GM10266 (cell line): ENCODE data around the gene TRIM44.

ENCODE experiments used
- DNase-seq: peaks from one replicate; pipeline ENCODE4 v3.0.0; 2012; ENCODE audit errors: extremely low spot score
- CTCF ChIP-seq: IDR thresholded peaks from 2 replicates; pipeline ENCODE4 v1.5.1; 2012; ENCODE audit warnings: mild to moderate bottlenecking, low read depth; ENCODE audit not compliant: control insufficient read depth, insufficient read depth; ENCODE audit errors: missing control alignments

The TRIM44 gene

GRCh38 chr11:35671396-35672127 is 9.0 kb downstream of the TRIM44 start:
- DNase-seq = no peak
- no peak for TF ChIP-seq CTCF

- TF ChIP-seq CTCF = no peak
- no peak for DNase-seq
These were observed 10.0 kb downstream of the TRIM44 start for GRCh38 chr11:35672608-35673007.

GRCh38 chr11:35675901-35676610 is 13.5 kb downstream of the TRIM44 start:
- no peak for DNase-seq
- no peak for TF ChIP-seq CTCF

GRCh38 chr11:35676611-35676965 is 14.0 kb downstream of the TRIM44 start:
- no peak for TF ChIP-seq CTCF
- no peak for DNase-seq

- DNase-seq = no peak
- TF ChIP-seq CTCF = no peak
These were observed 15.3 kb downstream of the TRIM44 start for GRCh38 chr11:35677904-35678303.

- TF ChIP-seq CTCF = no peak
- no peak for DNase-seq
These were observed 15.9 kb downstream of the TRIM44 start for GRCh38 chr11:35678471-35678870.

- no peak for TF ChIP-seq CTCF
These were observed 16.4 kb downstream of the TRIM44 start for GRCh38 chr11:35678975-35679374.

More at GRCh38 chr11:35678975-35679374, 16.4 kb downstream of the TRIM44 start:
- no peak for DNase-seq
